GM12874 (cell line): Measurements from ENCODE around the gene NELFCD.

Source experiments
- CTCF ChIP-seq: IDR thresholded peaks from 2 replicates; pipeline ENCODE4 v1.5.1; 2011; ENCODE audit warnings: low read depth, mild to moderate bottlenecking, control low read depth, low read length, moderate library complexity; ENCODE audit not compliant: insufficient read depth

Gene NELFCD

GRCh38 chr20:59043698-59044097, 62.6 kb downstream of the NELFCD start:
- no peak for TF ChIP-seq CTCF

DNA sequence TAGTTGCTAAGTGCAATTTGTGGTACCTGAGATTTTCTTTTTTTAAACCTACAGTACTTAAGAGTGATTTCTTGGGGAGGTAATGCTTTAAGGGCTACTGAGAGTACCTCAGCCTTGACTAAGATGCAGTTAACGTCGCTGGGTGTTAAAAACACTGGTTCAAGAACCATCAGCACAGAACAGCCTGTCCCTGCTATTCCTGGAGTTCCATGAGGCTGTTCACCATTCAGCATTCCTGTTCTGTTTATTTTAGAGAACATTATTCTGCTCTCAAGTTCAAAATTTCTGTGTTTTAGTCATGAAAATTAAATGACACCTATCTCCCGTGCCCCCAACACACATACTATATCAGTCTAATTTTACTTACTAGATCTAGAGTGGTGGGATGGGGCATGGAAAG, 63.2 kb downstream of the NELFCD start:
- no peak for TF ChIP-seq CTCF
